CD4-positive, alpha-beta T cell treated with Interleukin-12 subunit alpha and Interleukin-12 subunit beta, for 1 hour (primary cell): ENCODE results near the gene IFI27L1.

Experiments used
- DNase-seq: peaks from one replicate; pipeline ENCODE4 v3.0.0-alpha.2; 2020

The IFI27L1 gene

GRCh38 chr14:94081386-94081820 lies 293 bp downstream of the IFI27L1 start:
- DNase-seq: no peak

- DNase-seq: no peak
Observed at GRCh38 chr14:94087891-94088290, 6.8 kb downstream of the IFI27L1 start.

GRCh38 chr14:94088516-94088915 lies 7.4 kb downstream of the IFI27L1 start:
- no peak for DNase-seq

- no peak for DNase-seq
Observed at GRCh38 chr14:94089479-94089878, 8.4 kb downstream of the IFI27L1 start.

- no peak for DNase-seq
Observed at GRCh38 chr14:94093418-94093817, 12.3 kb downstream of the IFI27L1 start.

GRCh38 chr14:94097091-94097490 lies 16.0 kb downstream of the IFI27L1 start:
- no peak for DNase-seq

GRCh38 chr14:94098326-94098992 lies 17.3 kb downstream of the IFI27L1 start:
- no peak for DNase-seq

- no peak for DNase-seq
Observed at GRCh38 chr14:94099006-94099405, 17.9 kb downstream of the IFI27L1 start.

GRCh38 chr14:94100847-94101246 lies 19.7 kb downstream of the IFI27L1 start:
- no peak for DNase-seq

- no peak for DNase-seq
Observed at GRCh38 chr14:94101748-94102147, 20.6 kb downstream of the IFI27L1 start.

- no peak for DNase-seq
Observed at GRCh38 chr14:94102768-94103482, 21.8 kb downstream of the IFI27L1 start.

- DNase-seq: no peak
Observed at GRCh38 chr14:94103554-94104150, 22.5 kb downstream of the IFI27L1 start.

- no peak for DNase-seq
Observed at GRCh38 chr14:94104731-94105130, 23.6 kb downstream of the IFI27L1 start.

GRCh38 chr14:94109915-94110250 lies 28.8 kb downstream of the IFI27L1 start:
- no peak for DNase-seq

GRCh38 chr14:94110552-94111181 lies 29.6 kb downstream of the IFI27L1 start, which contains the start of gene IFI27:
TSS of gene IFI27 (plus strand) at chr14:94110736.
- no peak for DNase-seq

GRCh38 chr14:94111276-94112095 lies 30.4 kb downstream of the IFI27L1 start:
- DNase-seq: no peak

GRCh38 chr14:94112513-94113063 lies 31.5 kb downstream of the IFI27L1 start:
- DNase-seq: no peak

GRCh38 chr14:94113073-94113472 lies 32.0 kb downstream of the IFI27L1 start:
- no peak for DNase-seq

- DNase-seq: no peak
Observed at GRCh38 chr14:94113490-94113889, 32.4 kb downstream of the IFI27L1 start.

- DNase-seq: no peak
Observed at GRCh38 chr14:94113908-94114588, 32.9 kb downstream of the IFI27L1 start.

- DNase-seq: no peak
Observed at GRCh38 chr14:94114589-94115057, 33.5 kb downstream of the IFI27L1 start.
